Measurements from ENCODE around the gene EHD1. TPM values are rescaled to one million over a fixed set of nuclear protein-coding genes. Genes with fewer than 3 reads are reported as not detected.

The EHD1 gene
- total RNA-seq, 1 donor from 2014 or later, result 357 TPM

DNA sequence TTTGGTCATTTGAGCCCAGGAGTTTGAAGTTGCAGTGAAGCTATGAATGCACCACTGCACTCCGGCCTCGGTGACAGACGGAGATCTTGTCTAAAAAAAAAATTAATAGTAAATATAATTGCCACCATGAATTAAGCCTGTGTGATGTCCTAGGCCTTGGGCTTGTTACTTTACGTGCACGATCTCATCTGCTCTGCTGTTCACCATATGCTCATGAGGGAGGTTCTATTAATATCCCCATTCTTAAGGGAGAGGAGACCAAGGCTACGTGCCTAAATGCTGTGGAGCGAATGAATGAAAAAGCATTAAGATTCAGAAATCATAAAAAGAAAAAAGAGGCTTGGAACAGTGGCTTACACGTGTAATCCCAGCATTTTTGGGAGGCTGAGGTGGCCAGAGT lies 41.2 kb upstream of the EHD1 start:
- H3K27me3 Mint-ChIP-seq, result no peaks in the 10 kb centered on the region
- intact Hi-C loops (cut with micrococcal nuclease), result loop anchor here (5.0 kb wide), 2 partner anchors 53 to 982 kb away; partner anchors contain the start of genes MAJIN and NAA40
- H3K4me1 Mint-ChIP-seq, result peaks cover 45% of the 10 kb centered on the region
- TF ChIP-seq, protein P1, sequence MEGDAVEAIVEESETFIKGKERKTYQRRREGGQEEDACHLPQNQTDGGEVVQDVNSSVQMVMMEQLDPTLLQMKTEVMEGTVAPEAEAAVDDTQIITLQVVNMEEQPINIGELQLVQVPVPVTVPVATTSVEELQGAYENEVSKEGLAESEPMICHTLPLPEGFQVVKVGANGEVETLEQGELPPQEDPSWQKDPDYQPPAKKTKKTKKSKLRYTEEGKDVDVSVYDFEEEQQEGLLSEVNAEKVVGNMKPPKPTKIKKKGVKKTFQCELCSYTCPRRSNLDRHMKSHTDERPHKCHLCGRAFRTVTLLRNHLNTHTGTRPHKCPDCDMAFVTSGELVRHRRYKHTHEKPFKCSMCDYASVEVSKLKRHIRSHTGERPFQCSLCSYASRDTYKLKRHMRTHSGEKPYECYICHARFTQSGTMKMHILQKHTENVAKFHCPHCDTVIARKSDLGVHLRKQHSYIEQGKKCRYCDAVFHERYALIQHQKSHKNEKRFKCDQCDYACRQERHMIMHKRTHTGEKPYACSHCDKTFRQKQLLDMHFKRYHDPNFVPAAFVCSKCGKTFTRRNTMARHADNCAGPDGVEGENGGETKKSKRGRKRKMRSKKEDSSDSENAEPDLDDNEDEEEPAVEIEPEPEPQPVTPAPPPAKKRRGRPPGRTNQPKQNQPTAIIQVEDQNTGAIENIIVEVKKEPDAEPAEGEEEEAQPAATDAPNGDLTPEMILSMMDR (IDR thresholded peaks at IDR 0.05), result no peak
- H3K4me3 Mint-ChIP-seq, result no peak overlapping the region
- ATAC-seq (ENCODE audit: low read depth), result no peak
- DNase-seq, result no peak
- CTCF ChIA-PET, result no interaction called here
- H3K27ac Mint-ChIP-seq, result no peak overlapping the region
- no peaks in the 10 kb centered on the region for H3K9me3 Mint-ChIP-seq
- POLR2A ChIA-PET, result interaction anchor here (0.7 to 0.8 kb wide), 3 partner anchors 81 to 1264 kb away, joined by 3 to 5 read pairs (median 3); no protein-coding TSS in a partner anchor
- H3K36me3 Mint-ChIP-seq (ENCODE audit: low read depth), result peaks cover under 1% of the 10 kb centered on the region

DNA sequence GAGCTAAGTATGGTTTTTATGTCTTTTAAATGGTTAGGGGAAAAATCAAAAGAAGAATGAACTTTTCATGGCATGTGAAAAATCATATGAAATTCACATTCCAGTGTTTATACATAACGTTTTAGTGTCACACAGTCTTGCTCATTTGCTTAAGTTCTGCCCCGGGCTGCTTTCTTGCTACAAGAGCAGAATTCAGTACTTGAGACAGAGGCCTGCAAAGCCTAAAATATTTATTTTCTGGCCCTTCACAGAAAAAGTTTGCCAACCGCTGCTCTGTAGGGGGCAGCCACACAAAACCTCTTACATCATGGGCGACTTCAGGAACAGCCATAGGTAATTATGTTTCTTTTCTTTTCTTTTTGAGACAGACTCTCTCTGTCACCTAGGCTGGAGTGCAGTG lies 39.6 kb upstream of the EHD1 start:
- ATAC-seq (ENCODE audit: low read depth) (no peak), DNase-seq (no peak)
- no peaks in the 10 kb centered on the region for H3K27me3 Mint-ChIP-seq
- peak overlapping the region; percentile 88 for H3K4me3 Mint-ChIP-seq
- H3K4me1 Mint-ChIP-seq, result peaks cover 38% of the 10 kb centered on the region
- intact Hi-C loops (cut with micrococcal nuclease), result no loop called here
- CTCF ChIA-PET, result interaction anchor here (1.9 kb wide), 1 partner anchor 95 kb away, joined by 7 read pairs; the partner anchor contains the start of gene ARL2
- H3K27ac Mint-ChIP-seq, result peak overlapping the region; percentile 85
- H3K36me3 Mint-ChIP-seq (ENCODE audit: low read depth), result peaks cover 11% of the 10 kb centered on the region
- POLR2A ChIA-PET, result interaction anchor here (0.7 to 1.4 kb wide), 4 partner anchors 20 to 78 kb away, joined by 3 to 4 read pairs (median 3); no protein-coding TSS in a partner anchor
- TF ChIP-seq, protein P1 (IDR thresholded peaks at IDR 0.05), result no peak
- no peaks in the 10 kb centered on the region for H3K9me3 Mint-ChIP-seq

DNA sequence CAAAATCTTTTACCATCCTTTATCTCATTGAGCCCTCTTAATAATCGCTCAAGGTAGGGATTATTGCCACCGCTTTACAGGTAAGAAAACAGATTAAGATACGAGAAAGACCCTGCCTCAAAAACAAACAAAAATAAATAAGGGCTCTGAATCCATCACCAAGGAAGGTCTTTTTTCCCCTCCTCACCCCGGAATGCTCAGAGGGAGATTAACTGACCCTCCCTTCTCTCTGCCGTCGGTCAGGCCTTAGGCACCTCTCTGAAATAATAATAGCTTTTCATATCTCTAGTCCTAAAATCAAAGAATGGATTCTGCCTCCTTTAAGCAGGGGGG lies 39.2 kb upstream of the EHD1 start:
- ChIA-PET POLR2A (interaction anchor here (0.7 to 1.4 kb wide), 3 partner anchors 53 to 79 kb away, joined by 3 to 4 read pairs (median 3); no protein-coding TSS in a partner anchor), CTCF (interaction anchor here (1.9 kb wide), 1 partner anchor 96 kb away, joined by 7 read pairs; the partner anchor contains the start of gene ARL2)
- Mint-ChIP-seq H3K27ac (peak overlapping the region; percentile 85), H3K36me3 (ENCODE audit: low read depth) (peaks cover 15% of the 10 kb centered on the region), H3K4me1 (peaks cover 38% of the 10 kb centered on the region), H3K27me3 (no peaks in the 10 kb centered on the region), H3K4me3 (peak overlapping the region; percentile 88), H3K9me3 (no peaks in the 10 kb centered on the region)
- TF ChIP-seq, protein P1 (IDR thresholded peaks at IDR 0.05), result no peak
- ATAC-seq (ENCODE audit: low read depth) (no peak), DNase-seq (no peak)
- intact Hi-C loops (cut with micrococcal nuclease), result loop anchor here (1.0 to 2.0 kb wide), 8 partner anchors 39 to 215 kb away; partner anchors contain the start of genes CDCA5, EHD1, SF1 and SNX15

DNA sequence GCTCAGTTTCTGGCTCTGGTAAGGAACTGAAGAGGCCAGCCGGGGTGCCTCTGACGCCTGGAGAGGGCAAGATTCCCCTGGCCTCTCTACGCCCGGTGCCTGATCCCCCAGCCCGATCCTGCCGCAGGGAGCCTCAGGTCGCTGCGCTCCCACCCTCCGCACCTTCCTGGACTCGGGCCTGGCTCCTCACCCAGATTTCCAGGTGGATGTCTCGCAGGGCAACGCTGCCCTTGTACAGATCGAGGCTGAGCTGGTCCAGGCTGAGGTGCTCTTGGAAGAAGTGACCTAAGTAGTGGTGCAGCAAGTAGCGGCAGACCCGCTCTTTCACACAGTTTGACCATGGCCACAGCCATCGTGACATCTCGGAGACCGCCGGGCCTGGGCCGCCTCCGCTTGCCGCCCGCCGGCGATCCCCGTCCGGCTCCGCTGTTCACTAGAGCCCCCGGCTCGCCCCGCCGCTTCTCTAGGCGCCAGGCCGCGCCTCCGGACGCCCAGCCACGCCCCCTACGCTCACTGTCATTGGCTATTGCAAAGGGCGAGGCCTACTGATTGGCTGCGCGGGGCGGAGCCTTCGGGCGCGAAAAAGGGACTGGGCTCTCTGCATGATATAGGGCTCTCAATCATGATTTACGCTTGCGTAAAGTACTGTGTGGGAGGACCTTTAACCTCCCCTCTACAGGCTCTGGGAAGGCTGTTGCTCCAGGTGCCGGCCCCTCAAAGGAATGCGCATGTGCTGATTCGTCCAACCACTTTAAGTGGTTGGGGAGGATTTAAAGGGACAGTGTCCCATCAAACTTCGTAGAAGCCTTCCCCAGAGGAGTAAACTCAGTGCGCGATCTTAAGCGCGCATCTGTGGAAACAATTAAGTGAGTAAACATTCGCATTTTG lies 38.6 kb upstream of the EHD1 start, which contains the start of gene ATG2A:
TSS of gene ATG2A (minus strand) at position 435 of the 888 bp plus-strand sequence. CDS start at position 361, 74 bp downstream.
- no peaks in the 10 kb centered on the region for H3K27me3 Mint-ChIP-seq

More for the DNA sequence above, 38.6 kb upstream of the EHD1 start, which contains the start of gene ATG2A:
- peak; percentile 97 for DNase-seq
- no peaks in the 10 kb centered on the region for H3K9me3 Mint-ChIP-seq
- TF ChIP-seq, protein P1 (IDR thresholded peaks at IDR 0.05), result no peak
- POLR2A ChIA-PET, result interaction anchor here (0.7 to 1.4 kb wide), 6 partner anchors 52 to 345 kb away, joined by 3 to 7 read pairs (median 4); partner anchors contain the start of gene ARL2
- H3K4me1 Mint-ChIP-seq, result peaks cover 38% of the 10 kb centered on the region
- H3K4me3 Mint-ChIP-seq, result peak within 1 kb of the TSS; percentile 88
- H3K27ac Mint-ChIP-seq, result peak within 1 kb of the TSS; percentile 85
- H3K36me3 Mint-ChIP-seq (ENCODE audit: low read depth), result peaks cover 19% of the 10 kb centered on the region
- ATAC-seq (ENCODE audit: low read depth), result peak; percentile 98
- intact Hi-C loops (cut with micrococcal nuclease), result loop anchor here (1.0 to 2.0 kb wide), 9 partner anchors 7 to 215 kb away; partner anchors contain the start of genes CDCA5, EHD1, PPP2R5B and SF1
- CTCF ChIA-PET, result interaction anchor here (1.9 kb wide), 1 partner anchor 96 kb away, joined by 7 read pairs; the partner anchor contains the start of gene ARL2
